CD14-positive monocyte (primary cell): ENCODE data around the gene SLC22A4. TPM values are rescaled to one million over a fixed set of nuclear protein-coding genes. Genes with fewer than 3 reads are reported as not detected.

Source experiments
- DNase-seq, 3 donors: peaks; one replicate each; pipeline ENCODE4 v3.0.0-alpha.2; 2011 to 2022
- H2AFZ ChIP-seq: 2 replicates; pipeline ENCODE4 v1.6.0; 2012; ENCODE audit warnings: mild to moderate bottlenecking, low read depth, low read length, inconsistent platforms; ENCODE audit not compliant: insufficient read depth, poor library complexity, severe bottlenecking
- H3K27ac ChIP-seq, 2 donors: 1 replicate in 1 of 2; 2 replicates in 1 of 2; pipeline ENCODE4 v1.5.1; 2012 to 2013; ENCODE audit warnings: low read length in 2 of 2, control low read depth in 1 of 2, inconsistent platforms in 1 of 2, low read depth in 1 of 2, mild to moderate bottlenecking in 1 of 2
- H3K27me3 ChIP-seq, 2 donors: one replicate each; pipeline versions ENCODE4 v1.6.0 to v1.6.1; 2011 to 2013; ENCODE audit warnings: low read length in 2 of 2; ENCODE audit not compliant: control insufficient read depth in 2 of 2, insufficient read depth in 2 of 2
- H3K36me3 ChIP-seq, 2 donors: replicated peaks in 1 of 2; 1 replicate in 1 of 2; 2 replicates in 1 of 2; pipeline versions ENCODE4 v1.5.1 to v1.6.1; 2012 to 2013; ENCODE audit warnings: low read length in 2 of 2, control low read depth in 1 of 2, inconsistent platforms in 1 of 2, mild to moderate bottlenecking in 1 of 2; ENCODE audit not compliant: insufficient read depth in 2 of 2, control insufficient read depth in 1 of 2
- H3K4me1 ChIP-seq, 2 donors: 1 replicate in 1 of 2; 2 replicates in 1 of 2; pipeline versions ENCODE4 v1.5.1 to v1.6.1; 2012 to 2013; ENCODE audit warnings: low read length in 2 of 2, control low read depth in 1 of 2, inconsistent platforms in 1 of 2, mild to moderate bottlenecking in 1 of 2, moderate library complexity in 1 of 2; ENCODE audit not compliant: insufficient read depth in 2 of 2, control insufficient read depth in 1 of 2
- H3K4me2 ChIP-seq: replicated peaks from 2 replicates; pipeline ENCODE3; 2012; ENCODE audit warnings: low read length, moderate library complexity, mild to moderate bottlenecking; ENCODE audit not compliant: poor library complexity, severe bottlenecking; ENCODE audit errors: extremely low read depth
- H3K4me3 ChIP-seq, 3 experiments: fragments of 200-600 bp in 1 of 3; sonication (generic) in 1 of 3; replicated peaks in 1 of 3; 1 replicate in 2 of 3; 2 replicates in 1 of 3; pipeline ENCODE4 v1.5.1; 2011 to 2013; ENCODE audit warnings: low read length in 3 of 3, mild to moderate bottlenecking in 3 of 3, control low read depth in 2 of 3, low read depth in 2 of 3, inconsistent platforms in 1 of 3, moderate library complexity in 1 of 3
- H3K79me2 ChIP-seq: 2 replicates; pipeline ENCODE4 v1.6.0; 2012; ENCODE audit warnings: mild to moderate bottlenecking, control low read depth, inconsistent platforms, low read length, moderate library complexity; ENCODE audit not compliant: insufficient read depth
- H3K9ac ChIP-seq: 2 replicates; pipeline ENCODE4 v1.6.0; 2017; ENCODE audit warnings: low read length, mild to moderate bottlenecking; ENCODE audit not compliant: insufficient read depth, poor library complexity, severe bottlenecking
- H3K9me3 ChIP-seq, 2 donors: replicated peaks in 1 of 2; 1 replicate in 1 of 2; 2 replicates in 1 of 2; pipeline versions ENCODE4 v1.5.1 to v1.6.1; 2012 to 2013; ENCODE audit warnings: low read length in 2 of 2, control low read depth in 1 of 2; ENCODE audit not compliant: control insufficient read depth in 1 of 2, insufficient read depth in 1 of 2
- H4K20me1 ChIP-seq: 2 replicates; pipeline ENCODE4 v1.6.0; 2012; ENCODE audit warnings: mild to moderate bottlenecking, low read length, control low read depth, moderate library complexity; ENCODE audit not compliant: insufficient read depth
- H3K27ac Mint-ChIP-seq, 7 donors: one replicate each; pipeline ENCODE4 v1.8.0; 2020; ENCODE audit warnings: mild to moderate bottlenecking in 7 of 7, mixed read lengths in 7 of 7, moderate library complexity in 6 of 7, inconsistent platforms in 2 of 7
- H3K27me3 Mint-ChIP-seq, 3 donors: one replicate each; pipeline ENCODE4 v1.8.0; 2021 to 2022; ENCODE audit warnings: low read depth in 3 of 3, mild to moderate bottlenecking in 3 of 3, mixed read lengths in 3 of 3, moderate library complexity in 3 of 3, inconsistent platforms in 1 of 3
- H3K36me3 Mint-ChIP-seq, 2 donors: one replicate each; pipeline ENCODE4 v1.8.0; 2020; ENCODE audit warnings: mixed read lengths in 2 of 2, inconsistent platforms in 1 of 2, mild to moderate bottlenecking in 1 of 2
- H3K4me1 Mint-ChIP-seq: one replicate; pipeline ENCODE4 v1.8.0; 2020; ENCODE audit warnings: mild to moderate bottlenecking, mixed read lengths
- H3K4me3 Mint-ChIP-seq, 2 donors: one replicate each; pipeline ENCODE4 v1.8.0; 2020; ENCODE audit warnings: mild to moderate bottlenecking in 2 of 2, mixed read lengths in 2 of 2, moderate library complexity in 1 of 2
- H3K9me3 Mint-ChIP-seq, 7 donors: one replicate each; pipeline ENCODE4 v1.8.0; 2020 to 2022; ENCODE audit warnings: mixed read lengths in 7 of 7, mild to moderate bottlenecking in 6 of 7, moderate library complexity in 6 of 7, inconsistent platforms in 2 of 7
- whole genome bisulfite sequencing: methylation state at CpG from one replicate; pipeline ENCODE4 v1.1.5; 2013; ENCODE audit warnings: missing lambda C conversion rate; ENCODE audit not compliant: insufficient coverage; 5-methylcytosine and 5-hydroxymethylcytosine counted together
- intact Hi-C, 2 donors: fragments of 100-400 bp; cut with micrococcal nuclease; formaldehyde crosslinking; loops; one replicate each; pipeline versions ENCODE4 v1.15.0 to v1.15.1; 2023
- polyA plus RNA-seq, 3 donors: library from polyadenylated mRNA; depleted of rRNA in 1 of 3; unstranded in 2 of 3; stranded (reverse) in 1 of 3; fragments of 300-500 nt in 2 of 3; fragments of >200 nt in 1 of 3; fragmentation: Illumina TruSeq in 2 of 3; gene quantifications; 1 replicate in 2 of 3; 2 replicates in 1 of 3; pipeline ENCODE4 v1.2.3, GENCODE V29; 2012 to 2021
- TF ChIP-seq, protein P1 (sequence below): fragments of 200-600 bp; IDR thresholded peaks from one replicate; pipeline ENCODE4 v1.8.0; 2022; ENCODE audit warnings: antibody characterized with exemption, mild to moderate bottlenecking

Gene SLC22A4
- polyA plus RNA-seq, 3 donors = 7.2 to 13.0 (median 12.2) TPM

DNA sequence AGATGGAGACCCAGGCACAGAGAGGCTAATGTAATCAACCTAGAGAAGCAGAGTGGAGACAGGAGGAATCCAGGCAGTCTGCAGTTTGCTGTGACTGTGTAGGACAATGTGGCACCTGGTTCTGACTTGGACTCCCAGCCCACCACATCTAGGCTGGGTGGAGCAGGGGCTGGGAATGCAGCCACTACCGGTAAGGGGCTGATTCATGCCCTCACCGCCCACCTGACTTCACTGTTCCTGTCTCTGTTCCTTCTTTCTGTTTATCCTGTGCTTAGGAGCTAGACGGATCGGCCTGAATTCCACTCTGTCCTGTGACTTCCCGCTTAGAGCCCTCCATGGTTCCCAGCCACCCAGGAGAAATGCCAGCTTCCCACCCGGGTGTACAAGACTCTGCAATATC, 34.1 kb upstream of the SLC22A4 start:
- no peaks in the 10 kb centered on the region for H3K36me3 ChIP-seq
- intact Hi-C loops = no loop called here
- no peak overlapping the region for H2AFZ ChIP-seq
- H3K27me3 ChIP-seq = peaks cover 10 to 34% of the 10 kb centered on the region in 2 donors
- H3K9me3 ChIP-seq = peaks cover 0 to 7% of the 10 kb centered on the region in 2 donors
- H3K36me3 Mint-ChIP-seq = peaks cover 0 to 2% of the 10 kb centered on the region in 2 donors
- no peak overlapping the region for H3K27ac Mint-ChIP-seq
- peaks cover 0 to 6% (median 2%) of the 10 kb centered on the region in 7 donors for H3K9me3 Mint-ChIP-seq
- no peak for DNase-seq
- no peak overlapping the region for H3K4me2 ChIP-seq
- TF ChIP-seq, protein P1, sequence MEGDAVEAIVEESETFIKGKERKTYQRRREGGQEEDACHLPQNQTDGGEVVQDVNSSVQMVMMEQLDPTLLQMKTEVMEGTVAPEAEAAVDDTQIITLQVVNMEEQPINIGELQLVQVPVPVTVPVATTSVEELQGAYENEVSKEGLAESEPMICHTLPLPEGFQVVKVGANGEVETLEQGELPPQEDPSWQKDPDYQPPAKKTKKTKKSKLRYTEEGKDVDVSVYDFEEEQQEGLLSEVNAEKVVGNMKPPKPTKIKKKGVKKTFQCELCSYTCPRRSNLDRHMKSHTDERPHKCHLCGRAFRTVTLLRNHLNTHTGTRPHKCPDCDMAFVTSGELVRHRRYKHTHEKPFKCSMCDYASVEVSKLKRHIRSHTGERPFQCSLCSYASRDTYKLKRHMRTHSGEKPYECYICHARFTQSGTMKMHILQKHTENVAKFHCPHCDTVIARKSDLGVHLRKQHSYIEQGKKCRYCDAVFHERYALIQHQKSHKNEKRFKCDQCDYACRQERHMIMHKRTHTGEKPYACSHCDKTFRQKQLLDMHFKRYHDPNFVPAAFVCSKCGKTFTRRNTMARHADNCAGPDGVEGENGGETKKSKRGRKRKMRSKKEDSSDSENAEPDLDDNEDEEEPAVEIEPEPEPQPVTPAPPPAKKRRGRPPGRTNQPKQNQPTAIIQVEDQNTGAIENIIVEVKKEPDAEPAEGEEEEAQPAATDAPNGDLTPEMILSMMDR = no peak
- peaks cover 27 to 47% (median 40%) of the 10 kb centered on the region in 3 donors for H3K27me3 Mint-ChIP-seq
- no peak overlapping the region for H3K9ac ChIP-seq
- H3K4me3 Mint-ChIP-seq = no peak overlapping the region
- no peaks in the 10 kb centered on the region for H4K20me1 ChIP-seq
- peaks cover 8 to 10% of the 10 kb centered on the region in 2 donors for H3K4me1 ChIP-seq
- WGBS = 47% methylated on average over 6 of the region's 6 CpGs
- no peak overlapping the region for H3K4me3 ChIP-seq
- no peak overlapping the region for H3K27ac ChIP-seq
- no peaks in the 10 kb centered on the region for H3K79me2 ChIP-seq
- H3K4me1 Mint-ChIP-seq = peaks cover 13% of the 10 kb centered on the region

DNA sequence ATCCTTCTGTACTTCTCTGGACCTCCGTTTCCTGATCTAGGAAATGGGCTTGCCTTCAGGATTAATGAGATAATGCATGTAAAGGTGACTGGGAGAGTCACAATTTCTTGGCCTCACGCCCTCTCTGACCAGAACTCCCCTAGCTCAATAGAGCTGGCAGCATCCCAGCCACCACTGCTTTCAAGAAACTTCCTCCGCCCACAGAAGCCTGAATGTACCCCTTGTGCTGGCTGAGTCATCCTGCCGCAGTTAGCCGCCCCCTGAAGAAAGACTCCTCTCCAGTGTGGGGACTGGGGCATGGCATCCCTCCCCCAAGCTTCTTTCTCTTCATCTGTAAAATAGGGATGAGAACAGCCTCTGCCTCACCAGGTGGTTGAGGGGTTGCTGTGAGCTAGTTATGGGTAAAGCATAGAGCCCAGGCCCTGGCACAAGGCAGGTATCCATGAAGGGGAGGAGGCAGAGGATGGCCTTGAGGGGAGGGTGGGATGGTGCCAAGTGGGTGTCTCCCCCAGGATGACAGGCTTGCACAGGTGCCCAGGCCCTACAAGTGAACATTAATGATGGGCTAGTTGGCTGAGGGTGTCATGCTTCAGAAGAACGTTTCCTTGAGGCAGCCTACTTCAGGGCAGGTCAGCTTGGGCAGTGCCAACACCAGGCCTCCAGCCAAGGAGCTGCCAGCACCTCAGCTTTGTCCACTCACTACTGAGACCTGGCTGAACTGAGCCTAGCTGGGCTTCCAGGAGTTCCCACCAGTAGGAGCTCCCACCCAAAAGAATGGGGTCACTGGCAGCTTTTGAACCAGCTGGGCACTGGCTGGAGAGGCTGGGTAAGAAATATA, 33.3 kb upstream of the SLC22A4 start:
- peaks cover 0 to 6% (median 2%) of the 10 kb centered on the region in 7 donors for H3K9me3 Mint-ChIP-seq
- Histone ChIP-seq H3K4me1 (peaks cover 8 to 10% of the 10 kb centered on the region in 2 donors), H3K4me2 (no peak overlapping the region), H3K27me3 (peaks cover 10 to 27% of the 10 kb centered on the region in 2 donors), H2AFZ (no peak overlapping the region), H3K79me2 (no peaks in the 10 kb centered on the region), H3K4me3 (no peak overlapping the region), H3K9ac (no peak overlapping the region), H3K36me3 (no peaks in the 10 kb centered on the region), H4K20me1 (no peaks in the 10 kb centered on the region), H3K27ac (no peak overlapping the region), H3K9me3 (peaks cover 0 to 7% of the 10 kb centered on the region in 2 donors)
- H3K4me1 Mint-ChIP-seq = peaks cover 13% of the 10 kb centered on the region
- TF ChIP-seq, protein P1 = no peak
- peaks cover 0 to 2% of the 10 kb centered on the region in 2 donors for H3K36me3 Mint-ChIP-seq
- H3K27ac Mint-ChIP-seq = no peak overlapping the region
- no peak overlapping the region for H3K4me3 Mint-ChIP-seq
- H3K27me3 Mint-ChIP-seq = peaks cover 24 to 42% (median 37%) of the 10 kb centered on the region in 3 donors
- DNase-seq = no peak
- 33% methylated on average over 3 of the region's 6 CpGs for WGBS
- intact Hi-C loops = no loop called here
